GM10847 (cell line): ENCODE measurements around the gene EMP1.

Source experiments
- POLR2A ChIP-seq: IDR thresholded peaks from 2 replicates; pipeline ENCODE4 v1.6.1; 2011; ENCODE audit not compliant: insufficient read length; ENCODE audit errors: extremely low read depth

The EMP1 gene

GRCh38 chr12:13169272-13169671, 27.3 kb upstream of the EMP1 start:
- no peak for TF ChIP-seq POLR2A

- no peak for TF ChIP-seq POLR2A
Measured at GRCh38 chr12:13170892-13171490, 25.5 kb upstream of the EMP1 start.

- no peak for TF ChIP-seq POLR2A
Measured at GRCh38 chr12:13171921-13172859, 24.3 kb upstream of the EMP1 start.

- TF ChIP-seq POLR2A = no peak
Measured at GRCh38 chr12:13173012-13173932, 23.3 kb upstream of the EMP1 start.

GRCh38 chr12:13175499-13175898, 21.0 kb upstream of the EMP1 start:
- no peak for TF ChIP-seq POLR2A

GRCh38 chr12:13176256-13176655, 20.3 kb upstream of the EMP1 start:
- TF ChIP-seq POLR2A = no peak

GRCh38 chr12:13177373-13177772, 19.2 kb upstream of the EMP1 start:
- no peak for TF ChIP-seq POLR2A

GRCh38 chr12:13177906-13178305, 18.6 kb upstream of the EMP1 start:
- no peak for TF ChIP-seq POLR2A

- TF ChIP-seq POLR2A = no peak
Measured at GRCh38 chr12:13178568-13179210, 17.8 kb upstream of the EMP1 start.

- no peak for TF ChIP-seq POLR2A
Measured at GRCh38 chr12:13179211-13180074, 17.1 kb upstream of the EMP1 start.

GRCh38 chr12:13181375-13182070, 15.0 kb upstream of the EMP1 start:
- TF ChIP-seq POLR2A = no peak

- TF ChIP-seq POLR2A = no peak
Measured at GRCh38 chr12:13182881-13183280, 13.6 kb upstream of the EMP1 start.

- TF ChIP-seq POLR2A = no peak
Measured at GRCh38 chr12:13183620-13184019, 12.9 kb upstream of the EMP1 start.
